HEK293 (cell line): Measurements from ENCODE around the gene RTL1.

ENCODE experiments used
- CTCF ChIA-PET: fragments of 350-600 bp; formaldehyde crosslinking; extraction: SDS; loops from one replicate; lab custom pipeline; 2021; ENCODE audit warnings: antibody characterized with exemption; lab: Yijun Ruan, JAX
- POLR2A ChIA-PET: fragments of 300-600 bp; formaldehyde crosslinking; extraction: SDS; loops from one replicate; lab custom pipeline; 2020; ENCODE audit warnings: antibody characterized with exemption, inconsistent platforms; lab: Yijun Ruan, JAX
- H3K27ac ChIP-seq: fragments of 200-500 bp; sonication (Bioruptor generic); 2 replicates; pipeline ENCODE4 v1.5.1; 2014; ENCODE audit warnings: low read depth, low read length, control low read depth, inconsistent platforms; ENCODE audit errors: extremely low read depth
- H3K36me3 ChIP-seq, 2 experiments: fragments of 200-500 bp in 1 of 2; sonication (Bioruptor generic) in 1 of 2; 1 replicate in 1 of 2; 2 replicates in 1 of 2; pipeline ENCODE4 v1.5.1; 2014 to 2017; ENCODE audit warnings: inconsistent platforms in 2 of 2, low read length in 2 of 2; ENCODE audit not compliant: control insufficient read depth in 2 of 2, insufficient read depth in 1 of 2
- H3K4me1 ChIP-seq: fragments of 200-500 bp; sonication (Bioruptor generic); 2 replicates; pipeline ENCODE4 v1.5.1; 2014; ENCODE audit warnings: mild to moderate bottlenecking, low read length, inconsistent platforms; ENCODE audit not compliant: control insufficient read depth, insufficient read depth
- H3K4me3 ChIP-seq: 2 replicates; pipeline ENCODE4 v1.5.1; 2011; ENCODE audit warnings: low read depth, mild to moderate bottlenecking, control low read depth, low read length, moderate library complexity
- H3K9me3 ChIP-seq: fragments of 200-500 bp; sonication (Bioruptor generic); 2 replicates; pipeline ENCODE4 v1.5.1; 2014; ENCODE audit warnings: low read depth, low read length, inconsistent platforms; ENCODE audit not compliant: control insufficient read depth, insufficient read depth
- HOXA7 ChIP-seq: sonication (generic); formaldehyde crosslinking; IDR thresholded peaks from 2 replicates; pipeline ENCODE4 v1.8.1; 2022; ENCODE audit warnings: missing genetic modification reagents, borderline replicate concordance
- HOXD13 ChIP-seq: sonication (generic); formaldehyde crosslinking; IDR thresholded peaks from 2 replicates; pipeline ENCODE4 v1.8.0; 2022; ENCODE audit warnings: missing genetic modification reagents, borderline replicate concordance
- OSR2 ChIP-seq: fragments of 450-650 bp; formaldehyde crosslinking; IDR thresholded peaks from 2 replicates; pipeline ENCODE4 v1.5.1; 2016; ENCODE audit warnings: missing biosample characterization, missing genetic modification characterization
- PRDM1 ChIP-seq: fragments of 450-650 bp; formaldehyde crosslinking; IDR thresholded peaks from 2 replicates; pipeline ENCODE4; 2016; ENCODE audit warnings: missing biosample characterization, missing genetic modification characterization
- ZBTB1 ChIP-seq: fragments of 450-650 bp; formaldehyde crosslinking; IDR thresholded peaks from 2 replicates; pipeline ENCODE4 v1.5.1; 2016; ENCODE audit warnings: missing biosample characterization, missing genetic modification characterization
- ZBTB21 ChIP-seq: fragments of 450-650 bp; formaldehyde crosslinking; IDR thresholded peaks from 2 replicates; pipeline ENCODE4 v1.5.1; 2017; ENCODE audit warnings: missing biosample characterization, missing genetic modification characterization
- ZIC2 ChIP-seq: fragments of 450-650 bp; formaldehyde crosslinking; IDR thresholded peaks from 2 replicates; pipeline ENCODE4 v1.5.1; 2016; ENCODE audit warnings: missing biosample characterization, missing genetic modification characterization
- ZNF10 ChIP-seq: fragments of 450-650 bp; formaldehyde crosslinking; IDR thresholded peaks from 2 replicates; pipeline ENCODE4 v1.5.1; 2017; ENCODE audit warnings: missing biosample characterization, missing genetic modification characterization
- ZNF121 ChIP-seq: fragments of 450-650 bp; formaldehyde crosslinking; IDR thresholded peaks from 2 replicates; pipeline ENCODE4 v1.5.1; 2016; ENCODE audit warnings: missing biosample characterization, missing genetic modification characterization
- ZNF140 ChIP-seq: fragments of 450-650 bp; formaldehyde crosslinking; IDR thresholded peaks from 2 replicates; pipeline ENCODE4 v1.5.1; 2016; ENCODE audit warnings: missing biosample characterization, missing genetic modification characterization
- ZNF202 ChIP-seq: fragments of 450-650 bp; formaldehyde crosslinking; IDR thresholded peaks from 2 replicates; pipeline ENCODE4 v1.5.1; 2016; ENCODE audit warnings: missing biosample characterization, missing genetic modification characterization, borderline replicate concordance
- ZNF214 ChIP-seq: fragments of 450-650 bp; formaldehyde crosslinking; IDR thresholded peaks from 2 replicates; pipeline ENCODE4 v1.5.1; 2017; ENCODE audit warnings: missing biosample characterization, mild to moderate bottlenecking, missing genetic modification characterization, borderline replicate concordance
- ZNF221 ChIP-seq: fragments of 450-650 bp; formaldehyde crosslinking; IDR thresholded peaks from 2 replicates; pipeline ENCODE4 v1.5.1; 2017; ENCODE audit warnings: missing biosample characterization, missing genetic modification characterization, borderline replicate concordance
- ZNF248 ChIP-seq: fragments of 450-650 bp; formaldehyde crosslinking; IDR thresholded peaks from 2 replicates; pipeline ENCODE4 v1.5.1; 2017; ENCODE audit warnings: missing biosample characterization, missing genetic modification characterization
- ZNF37A ChIP-seq: fragments of 450-650 bp; IDR thresholded peaks from 2 replicates; pipeline ENCODE4 v1.5.1; 2018; ENCODE audit warnings: missing biosample characterization, missing genetic modification characterization
- ZNF394 ChIP-seq: fragments of 450-650 bp; formaldehyde crosslinking; IDR thresholded peaks from 2 replicates; pipeline ENCODE4 v1.5.1; 2016; ENCODE audit warnings: missing biosample characterization, missing genetic modification characterization, mild to moderate bottlenecking, moderate library complexity, borderline replicate concordance
- ZNF416 ChIP-seq: fragments of 450-650 bp; formaldehyde crosslinking; IDR thresholded peaks from 2 replicates; pipeline ENCODE4 v1.5.1; 2016; ENCODE audit warnings: missing biosample characterization, missing genetic modification characterization
- ZNF548 ChIP-seq: fragments of 450-650 bp; formaldehyde crosslinking; IDR thresholded peaks from 2 replicates; pipeline ENCODE4 v1.5.1; 2016; ENCODE audit warnings: missing biosample characterization, missing genetic modification characterization
- ZNF585B ChIP-seq: fragments of 450-650 bp; formaldehyde crosslinking; IDR thresholded peaks from 2 replicates; pipeline ENCODE4 v1.5.1; 2016; ENCODE audit warnings: missing biosample characterization, missing genetic modification characterization
- ZNF654 ChIP-seq: fragments of 450-650 bp; formaldehyde crosslinking; IDR thresholded peaks from 2 replicates; pipeline ENCODE4 v1.5.1; 2016; ENCODE audit warnings: low read depth, missing biosample characterization, missing genetic modification characterization
- ZNF701 ChIP-seq: fragments of 450-650 bp; formaldehyde crosslinking; IDR thresholded peaks from 2 replicates; pipeline ENCODE4 v1.5.1; 2016; ENCODE audit warnings: missing biosample characterization, missing genetic modification characterization
- ZNF707 ChIP-seq: fragments of 450-650 bp; formaldehyde crosslinking; IDR thresholded peaks from 2 replicates; pipeline ENCODE4 v1.5.1; 2016; ENCODE audit warnings: missing biosample characterization, missing genetic modification characterization
- ZNF777 ChIP-seq: fragments of 450-650 bp; formaldehyde crosslinking; IDR thresholded peaks from 2 replicates; pipeline ENCODE4 v1.5.1; 2017; ENCODE audit warnings: missing biosample characterization, missing genetic modification characterization, borderline replicate concordance
- ZSCAN16 ChIP-seq: fragments of 450-650 bp; formaldehyde crosslinking; IDR thresholded peaks from 2 replicates; pipeline ENCODE4 v1.5.1; 2016; ENCODE audit warnings: missing biosample characterization, missing genetic modification characterization

The RTL1 gene

GRCh38 chr14:100899884-100900771, 3.4 kb downstream of the RTL1 start:
- TF ChIP-seq ZNF701 (tag by site-specific recombination) (no peak), ZNF10 (no peak), ZIC2 (tag by site-specific recombination) (no peak), ZNF221 (tag by site-specific recombination) (no peak), ZSCAN16 (tag by site-specific recombination) (no peak), ZNF214 (tag by site-specific recombination) (no peak), ZNF394 (no peak), ZNF707 (tag by site-specific recombination) (no peak), OSR2 (tag by site-specific recombination) (no peak), ZBTB1 (tag by site-specific recombination) (no peak), ZNF248 (no peak), ZNF777 (tag by site-specific recombination) (no peak), ZNF548 (tag by site-specific recombination) (no peak), PRDM1 (tag by site-specific recombination) (no peak)
- ChIA-PET CTCF (interaction anchor here (0.6 to 2.9 kb wide), 11 partner anchors 12 to 515 kb away, joined by 3 to 12 read pairs (median 4); no protein-coding TSS in a partner anchor), POLR2A (no interaction called here)
- Histone ChIP-seq H3K4me3 (no peak overlapping the region), H3K9me3 (no peaks in the 10 kb centered on the region), H3K36me3 (no peaks in the 10 kb centered on the region), H3K27ac (no peak overlapping the region), H3K4me1 (no peaks in the 10 kb centered on the region)

- no peaks in the 10 kb centered on the region for H3K9me3 ChIP-seq
- ChIA-PET POLR2A (no interaction called here), CTCF (interaction anchor here (0.6 to 2.9 kb wide), 9 partner anchors 11 to 514 kb away, joined by 3 to 12 read pairs (median 4); no protein-coding TSS in a partner anchor)
- TF ChIP-seq ZNF121 (tag by site-specific recombination) (no peak), HOXD13 (CRISPR knock-in tag) (no peak), ZNF202 (tag by site-specific recombination) (no peak), ZNF37A (tag by site-specific recombination) (no peak), ZNF654 (no peak), ZNF585B (tag by site-specific recombination) (no peak), ZIC2 (tag by site-specific recombination) (no peak), ZNF140 (tag by site-specific recombination) (no peak), ZBTB21 (tag by site-specific recombination) (no peak), ZNF416 (tag by site-specific recombination) (no peak), HOXA7 (no peak)
- TF ChIP-seq, all 188 proteins: peak for 0
- Histone ChIP-seq H3K4me3 (no peak overlapping the region), H3K36me3 (no peaks in the 10 kb centered on the region), H3K27ac (no peak overlapping the region), H3K4me1 (no peaks in the 10 kb centered on the region)
Observed at GRCh38 chr14:100898935-100899883, 4.3 kb downstream of the RTL1 start.
